VCaP (cell line): ENCODE data around the gene PCARE.

Source experiments
- H3K27ac ChIP-seq: fragments of 450-650 bp; 2 replicates; pipeline ENCODE4 v1.5.1; 2017
- TF ChIP-seq, protein P1 (sequence below): fragments of 450-650 bp; conservative IDR thresholded peaks from 2 replicates; pipeline ENCODE4 v1.5.1; 2017; ENCODE audit warnings: mild to moderate bottlenecking, moderate library complexity

Gene PCARE

DNA sequence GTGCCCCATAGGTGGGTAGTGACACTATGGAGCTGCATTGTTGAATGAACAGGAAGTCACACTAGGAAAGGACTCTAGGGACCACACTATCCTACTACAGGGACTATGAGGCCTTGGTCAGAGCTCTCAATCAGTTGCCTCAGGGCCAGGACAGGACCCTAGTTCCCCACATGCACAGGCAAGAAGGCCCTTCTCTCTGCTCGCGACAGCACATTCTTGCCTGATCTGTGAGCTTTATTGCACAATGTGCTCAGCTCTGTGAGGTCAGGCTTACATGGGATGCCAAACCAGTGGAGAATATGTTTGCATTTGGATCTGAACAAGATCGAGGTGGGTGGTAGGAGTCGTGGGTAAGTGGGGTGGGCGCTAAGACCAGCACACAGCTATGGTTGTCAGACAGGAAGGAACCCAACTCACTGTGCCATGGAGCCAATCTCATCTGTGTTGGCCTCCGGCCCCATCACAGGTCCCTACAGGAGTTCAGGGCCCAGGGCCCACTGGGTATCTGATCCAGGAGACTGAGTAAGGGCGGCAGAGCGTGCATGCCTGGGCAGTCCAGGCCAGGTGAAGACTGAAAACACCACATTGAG lies 8.0 kb downstream of the PCARE start:
- TF ChIP-seq, protein P1, sequence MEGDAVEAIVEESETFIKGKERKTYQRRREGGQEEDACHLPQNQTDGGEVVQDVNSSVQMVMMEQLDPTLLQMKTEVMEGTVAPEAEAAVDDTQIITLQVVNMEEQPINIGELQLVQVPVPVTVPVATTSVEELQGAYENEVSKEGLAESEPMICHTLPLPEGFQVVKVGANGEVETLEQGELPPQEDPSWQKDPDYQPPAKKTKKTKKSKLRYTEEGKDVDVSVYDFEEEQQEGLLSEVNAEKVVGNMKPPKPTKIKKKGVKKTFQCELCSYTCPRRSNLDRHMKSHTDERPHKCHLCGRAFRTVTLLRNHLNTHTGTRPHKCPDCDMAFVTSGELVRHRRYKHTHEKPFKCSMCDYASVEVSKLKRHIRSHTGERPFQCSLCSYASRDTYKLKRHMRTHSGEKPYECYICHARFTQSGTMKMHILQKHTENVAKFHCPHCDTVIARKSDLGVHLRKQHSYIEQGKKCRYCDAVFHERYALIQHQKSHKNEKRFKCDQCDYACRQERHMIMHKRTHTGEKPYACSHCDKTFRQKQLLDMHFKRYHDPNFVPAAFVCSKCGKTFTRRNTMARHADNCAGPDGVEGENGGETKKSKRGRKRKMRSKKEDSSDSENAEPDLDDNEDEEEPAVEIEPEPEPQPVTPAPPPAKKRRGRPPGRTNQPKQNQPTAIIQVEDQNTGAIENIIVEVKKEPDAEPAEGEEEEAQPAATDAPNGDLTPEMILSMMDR: no peak
- no peak overlapping the region for H3K27ac ChIP-seq

DNA sequence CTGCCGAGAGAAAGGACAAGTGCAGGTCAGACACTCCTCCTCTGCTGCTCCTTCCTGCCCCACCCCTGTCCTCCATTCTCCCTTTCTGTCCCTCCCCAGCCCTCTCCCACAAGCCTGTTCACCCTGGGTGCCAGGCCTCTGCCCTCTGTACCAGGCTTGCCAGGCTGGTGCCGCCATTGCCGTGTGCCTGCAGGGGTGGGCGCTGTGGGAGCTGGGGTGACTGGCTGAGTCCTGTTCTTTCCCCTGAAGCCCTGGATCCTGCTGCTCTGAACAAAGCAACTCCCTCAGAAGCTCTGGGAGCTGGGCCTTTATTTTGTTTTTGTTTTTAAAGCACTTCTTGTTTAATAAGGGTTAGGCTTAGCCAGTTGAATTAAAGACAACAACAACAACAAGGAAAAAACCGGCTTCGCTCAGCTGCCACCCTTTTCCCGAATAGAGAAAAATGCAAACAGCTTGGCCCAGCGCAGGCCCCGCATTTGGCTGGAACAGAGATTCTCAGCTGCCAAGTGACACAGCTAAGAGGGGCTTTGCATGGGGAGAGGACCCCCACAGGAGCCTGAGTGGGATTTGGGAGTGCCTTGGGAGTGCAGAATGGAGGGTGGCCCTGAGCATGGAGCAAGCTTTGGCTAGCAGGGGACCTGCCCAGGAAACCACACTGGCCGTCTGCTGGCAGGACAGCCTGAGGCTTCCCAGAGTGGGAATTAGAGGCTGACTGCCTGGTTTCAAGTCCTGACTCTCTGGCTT lies 9.1 kb downstream of the PCARE start:
- H3K27ac ChIP-seq: no peak overlapping the region
- TF ChIP-seq, protein P1: no peak

DNA sequence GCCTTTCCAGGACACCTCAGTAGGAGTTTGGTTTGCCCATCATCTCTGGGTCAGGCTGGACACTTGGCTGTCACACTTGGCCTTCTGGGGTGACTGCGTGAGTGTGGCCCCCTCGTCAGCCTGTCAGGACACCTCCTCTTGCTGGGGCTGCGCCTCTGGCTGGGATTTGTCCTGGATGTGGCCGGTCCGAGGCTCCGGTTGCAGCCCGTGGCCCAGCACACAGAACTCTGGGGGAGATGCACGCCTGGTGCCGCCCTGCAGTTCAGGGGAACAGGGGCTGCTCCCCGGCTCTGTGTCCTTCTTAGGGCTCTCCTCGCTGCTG lies 9.6 kb downstream of the PCARE start:
- TF ChIP-seq, protein P1: no peak
- H3K27ac ChIP-seq: no peak overlapping the region

DNA sequence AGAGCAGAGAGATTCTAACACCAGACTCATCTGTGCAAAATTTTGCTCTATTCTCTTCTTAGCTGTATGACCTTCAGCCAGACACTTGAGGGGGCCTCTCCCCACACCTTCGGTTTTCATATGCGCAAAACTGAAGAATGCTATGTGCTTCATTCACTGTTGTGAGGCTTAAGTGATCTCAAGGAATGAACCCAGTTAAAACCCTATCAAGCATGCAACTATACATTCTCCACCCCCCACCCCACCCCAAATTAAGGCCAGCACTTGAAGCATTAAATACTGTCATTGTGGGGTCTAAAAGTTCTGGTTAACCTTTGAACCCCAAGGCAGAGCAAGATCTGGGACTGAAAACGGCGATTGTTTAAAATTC lies 10.0 kb downstream of the PCARE start:
- no peak overlapping the region for H3K27ac ChIP-seq
- TF ChIP-seq, protein P1: no peak

DNA sequence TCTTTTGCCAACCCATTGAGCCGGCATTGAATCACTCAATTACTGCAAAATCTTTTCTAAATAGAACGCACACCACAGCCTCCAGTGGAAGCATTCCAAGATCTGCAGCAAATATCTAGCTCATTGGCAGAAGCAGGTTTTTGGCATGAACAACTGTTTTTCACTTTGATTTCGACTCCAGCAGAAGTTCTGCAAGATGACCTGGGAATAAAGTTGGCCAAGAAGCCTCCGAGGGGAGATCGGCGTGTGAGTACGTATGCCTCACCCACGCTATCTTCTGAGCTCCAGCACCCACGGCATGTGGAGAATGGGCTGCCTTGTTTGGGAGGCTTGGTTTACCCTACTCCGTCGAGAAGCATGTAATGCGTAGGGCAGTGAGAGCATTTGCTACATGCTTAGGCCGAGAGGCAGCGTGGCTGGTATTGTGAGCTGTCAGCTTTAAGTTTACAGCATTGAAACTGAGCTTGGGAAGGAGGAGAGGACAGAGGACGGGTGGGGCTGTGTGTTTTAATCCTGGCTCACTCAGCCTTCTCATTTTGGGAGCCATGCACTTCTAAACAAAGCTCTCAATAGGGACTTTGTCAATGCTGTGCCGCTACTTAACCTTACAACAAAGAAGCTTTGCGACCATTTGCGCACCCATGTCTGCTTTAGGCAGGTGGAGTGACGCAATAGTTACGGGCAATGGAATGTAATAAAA lies 10.5 kb downstream of the PCARE start:
- H3K27ac ChIP-seq: no peak overlapping the region
- TF ChIP-seq, protein P1: no peak

DNA sequence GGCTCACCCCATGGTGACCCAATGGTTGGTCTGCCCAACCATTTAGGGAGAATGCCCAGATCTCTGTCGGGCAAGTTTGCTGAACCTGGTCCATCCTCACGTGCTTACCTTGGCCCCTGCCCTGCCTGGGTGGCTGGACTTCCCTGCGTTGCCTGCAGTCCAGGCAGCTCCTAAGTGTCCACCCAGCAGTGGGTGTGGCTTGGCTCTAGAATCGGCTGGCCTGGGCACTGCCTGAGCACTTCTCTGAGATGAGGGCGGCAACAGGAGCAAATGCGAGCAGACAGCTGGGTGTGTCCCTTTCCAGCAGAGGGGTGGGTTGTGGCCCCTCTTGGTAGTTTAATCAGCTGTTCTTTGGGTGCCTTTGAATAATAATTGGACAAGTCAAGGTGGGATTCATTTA lies 11.3 kb downstream of the PCARE start:
- H3K27ac ChIP-seq: no peak overlapping the region
- TF ChIP-seq, protein P1: no peak

DNA sequence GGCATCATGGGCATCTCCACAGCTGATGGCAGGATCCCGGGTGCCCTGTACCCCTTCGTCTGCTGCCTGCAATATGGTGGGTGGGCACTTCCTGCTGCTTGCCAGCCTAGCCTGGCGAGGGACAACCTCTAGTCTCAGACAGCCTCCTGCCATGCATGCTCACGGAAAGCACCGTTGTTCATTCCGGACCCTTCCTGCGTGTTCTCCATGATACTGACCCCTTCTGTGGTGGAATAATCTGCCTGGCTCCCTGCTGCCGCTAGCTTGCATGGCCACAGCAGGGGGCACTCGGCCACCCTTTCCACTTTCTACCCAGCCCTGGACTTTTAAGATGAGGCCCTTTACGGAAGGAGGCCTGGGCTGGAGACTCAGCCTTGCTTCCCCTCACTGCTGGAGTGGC lies 12.0 kb downstream of the PCARE start:
- TF ChIP-seq, protein P1: no peak
- H3K27ac ChIP-seq: no peak overlapping the region
